ENCODE measurements around the gene IQSEC1. TPM values are rescaled to one million over a fixed set of nuclear protein-coding genes. Genes with fewer than 3 reads are reported as not detected.
A peak's percentile ranks its signal among the peaks of the same experiment; 100 is the strongest.

The IQSEC1 gene
- total and polyA plus RNA-seq, 2 donors (not counting 1 experiment from before 2014, with no cell fraction given): 96.7 to 222 TPM

DNA sequence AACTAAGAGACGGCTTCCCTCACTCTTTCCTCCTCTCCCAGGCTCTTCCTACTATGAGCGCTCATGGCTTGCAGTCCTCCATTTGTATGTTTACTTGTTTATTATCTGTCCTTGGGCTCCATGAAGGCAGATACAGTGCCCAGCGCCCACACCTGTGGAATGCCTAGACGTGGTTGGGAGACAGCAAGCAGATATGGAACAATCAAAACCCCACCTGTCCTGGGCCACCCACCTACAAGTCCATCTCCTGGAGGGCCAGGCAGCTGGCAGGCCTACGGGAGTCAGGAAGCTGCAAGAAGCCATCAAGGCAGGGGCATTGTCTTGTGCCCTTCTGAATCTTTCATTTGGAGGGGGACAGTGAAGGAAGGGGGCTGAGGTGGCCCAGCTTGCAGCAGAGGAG lies 104.7 kb downstream of the IQSEC1 start:
- no peak overlapping the region for H2AFZ ChIP-seq (ENCODE audit: insufficient read depth, low read depth, low read length, poor library complexity, severe bottlenecking)
- H3K9me3 ChIP-seq (ENCODE audit: control extremely low read depth in 1 of 3, control insufficient read depth in 2 of 3, insufficient read depth in 1 of 3, low read length in 2 of 3): no peaks in the 10 kb centered on the region
- peak overlapping the region; percentile 86 for H3K4me3 Mint-ChIP-seq
- intact Hi-C loops (cut with micrococcal nuclease): loop anchor here (5.0 kb wide), 1 partner anchor 156 kb away; no protein-coding TSS in a partner anchor
- no peak overlapping the region for H3K9ac ChIP-seq (ENCODE audit: low read length)
- no peaks in the 10 kb centered on the region for H3K9me3 Mint-ChIP-seq (ENCODE audit: insufficient read depth)
- POLR2A ChIA-PET: no interaction called here
- peak overlapping the region; percentile 79 for H3K4me2 ChIP-seq (replicated peaks; ENCODE audit: low read depth, low read length, poor library complexity, severe bottlenecking)
- DNase-seq (no peak), ATAC-seq (ENCODE audit: low read depth) (no peak)
- H3K79me2 ChIP-seq (ENCODE audit: control insufficient read depth, insufficient read depth, low read length): peaks cover 97% of the 10 kb centered on the region
- CTCF ChIA-PET: interaction anchor here (0.8 to 1.3 kb wide), 2 partner anchors 16 to 26 kb away, joined by 3 to 4 read pairs; no protein-coding TSS in a partner anchor
- WGBS (ENCODE audit: insufficient coverage): 94% methylated on average over 2 of the region's 5 CpGs
- TF ChIP-seq, protein P1, sequence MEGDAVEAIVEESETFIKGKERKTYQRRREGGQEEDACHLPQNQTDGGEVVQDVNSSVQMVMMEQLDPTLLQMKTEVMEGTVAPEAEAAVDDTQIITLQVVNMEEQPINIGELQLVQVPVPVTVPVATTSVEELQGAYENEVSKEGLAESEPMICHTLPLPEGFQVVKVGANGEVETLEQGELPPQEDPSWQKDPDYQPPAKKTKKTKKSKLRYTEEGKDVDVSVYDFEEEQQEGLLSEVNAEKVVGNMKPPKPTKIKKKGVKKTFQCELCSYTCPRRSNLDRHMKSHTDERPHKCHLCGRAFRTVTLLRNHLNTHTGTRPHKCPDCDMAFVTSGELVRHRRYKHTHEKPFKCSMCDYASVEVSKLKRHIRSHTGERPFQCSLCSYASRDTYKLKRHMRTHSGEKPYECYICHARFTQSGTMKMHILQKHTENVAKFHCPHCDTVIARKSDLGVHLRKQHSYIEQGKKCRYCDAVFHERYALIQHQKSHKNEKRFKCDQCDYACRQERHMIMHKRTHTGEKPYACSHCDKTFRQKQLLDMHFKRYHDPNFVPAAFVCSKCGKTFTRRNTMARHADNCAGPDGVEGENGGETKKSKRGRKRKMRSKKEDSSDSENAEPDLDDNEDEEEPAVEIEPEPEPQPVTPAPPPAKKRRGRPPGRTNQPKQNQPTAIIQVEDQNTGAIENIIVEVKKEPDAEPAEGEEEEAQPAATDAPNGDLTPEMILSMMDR (IDR thresholded peaks at IDR 0.05): no peak
- TF ChIP-seq EZH2 (IDR thresholded peaks at IDR 0.05; ENCODE audit: borderline replicate concordance, insufficient read depth, low read depth, low read length, poor library complexity, severe bottlenecking): no peak
- H3K27me3 Mint-ChIP-seq: no peaks in the 10 kb centered on the region
- peak overlapping the region; percentile 4 for H3K27ac Mint-ChIP-seq
- H3K4me1 Mint-ChIP-seq: peaks cover 76% of the 10 kb centered on the region
- no peaks in the 10 kb centered on the region for H3K27me3 ChIP-seq (replicated peaks in 1 of 4; ENCODE audit: control extremely low read depth in 1 of 4, control insufficient read depth in 3 of 4, insufficient read depth in 4 of 4, low read length in 3 of 4)
- H3K27ac ChIP-seq (ENCODE audit: low read length in 2 of 2): no peak overlapping the region
- peaks cover 97% of the 10 kb centered on the region for H4K20me1 ChIP-seq (ENCODE audit: control insufficient read depth, insufficient read depth, low read length, poor library complexity, severe bottlenecking)
- H3K4me1 ChIP-seq (ENCODE audit: control insufficient read depth in 2 of 2, insufficient read depth in 2 of 2, low read length in 2 of 2): peaks cover 47 to 78% of the 10 kb centered on the region in 2 donors
- H3K36me3 ChIP-seq (replicated peaks in 1 of 2; ENCODE audit: control extremely low read depth in 1 of 2, control insufficient read depth in 1 of 2, extremely low read depth in 1 of 2, insufficient read depth in 2 of 2, low read length in 1 of 2): peaks cover 0 to 59% of the 10 kb centered on the region in 2 experiments
- no peak overlapping the region for H3K4me3 ChIP-seq (ENCODE audit: control extremely low read depth in 1 of 5, extremely low read depth in 1 of 5, insufficient read depth in 1 of 5, low read depth in 2 of 5, low read length in 4 of 5)

DNA sequence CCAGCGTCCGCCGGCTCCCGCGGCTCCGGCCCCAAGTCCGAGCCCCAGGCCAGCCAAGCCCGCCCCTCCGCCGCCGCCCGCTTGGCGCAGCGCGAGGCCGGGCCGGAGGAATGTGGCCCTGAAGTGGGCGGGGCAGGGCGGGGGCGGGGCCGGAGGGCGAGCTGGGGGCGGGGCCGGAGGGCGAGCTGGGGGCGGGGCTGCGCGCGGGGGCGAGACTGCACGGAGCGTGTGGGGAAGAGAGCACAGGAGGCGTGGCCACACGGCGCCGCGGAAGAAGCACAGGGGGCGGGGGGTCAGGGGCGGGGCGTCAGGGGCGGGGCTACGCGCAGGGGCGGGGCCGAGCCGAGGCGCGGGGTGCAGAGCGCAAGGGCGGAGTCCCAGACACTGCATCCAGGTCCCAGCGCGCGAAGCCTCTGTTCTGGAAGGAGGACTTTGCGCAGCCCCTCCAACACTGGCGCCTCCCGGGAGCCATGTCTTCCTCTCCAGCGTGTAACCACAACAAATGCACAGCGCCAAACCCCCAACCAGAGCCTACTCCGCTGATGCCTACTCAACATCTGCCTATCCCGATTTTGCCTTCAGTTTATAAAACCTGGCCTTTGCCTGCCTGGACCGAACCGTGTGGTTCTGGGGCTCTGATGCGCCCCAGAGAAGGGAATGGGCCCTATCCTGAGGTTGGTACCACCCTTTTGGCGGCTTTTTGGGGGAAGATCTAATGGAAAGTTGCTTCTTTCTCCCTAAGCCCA lies 105.5 kb downstream of the IQSEC1 start:
- CTCF ChIA-PET: interaction anchor here (1.0 to 2.8 kb wide), 5 partner anchors 16 to 143 kb away, joined by 3 to 13 read pairs (median 4); no protein-coding TSS in a partner anchor
- peaks cover 97% of the 10 kb centered on the region for H4K20me1 ChIP-seq (ENCODE audit: control insufficient read depth, insufficient read depth, low read length, poor library complexity, severe bottlenecking)

More for the DNA sequence above, 105.5 kb downstream of the IQSEC1 start:
- Histone ChIP-seq H3K9ac (ENCODE audit: low read length) (peak overlapping the region; percentile 56), H3K4me1 (ENCODE audit: control insufficient read depth in 2 of 2, insufficient read depth in 2 of 2, low read length in 2 of 2) (peaks cover 55 to 78% of the 10 kb centered on the region in 2 donors), H3K27me3 (replicated peaks in 1 of 4; ENCODE audit: control extremely low read depth in 1 of 4, control insufficient read depth in 3 of 4, insufficient read depth in 4 of 4, low read length in 3 of 4) (no peaks in the 10 kb centered on the region), H3K4me2 (replicated peaks; ENCODE audit: low read depth, low read length, poor library complexity, severe bottlenecking) (peak overlapping the region; percentile 93), H3K79me2 (ENCODE audit: control insufficient read depth, insufficient read depth, low read length) (peaks cover 97% of the 10 kb centered on the region), H2AFZ (ENCODE audit: insufficient read depth, low read depth, low read length, poor library complexity, severe bottlenecking) (no peak overlapping the region), H3K36me3 (replicated peaks in 1 of 2; ENCODE audit: control extremely low read depth in 1 of 2, control insufficient read depth in 1 of 2, extremely low read depth in 1 of 2, insufficient read depth in 2 of 2, low read length in 1 of 2) (peaks cover 0 to 56% of the 10 kb centered on the region in 2 experiments), H3K27ac (ENCODE audit: low read length in 2 of 2) (peak overlapping the region in 1 of 2 donors; percentile 11), H3K9me3 (ENCODE audit: control extremely low read depth in 1 of 3, control insufficient read depth in 2 of 3, insufficient read depth in 1 of 3, low read length in 2 of 3) (no peaks in the 10 kb centered on the region), H3K4me3 (ENCODE audit: control extremely low read depth in 1 of 5, extremely low read depth in 1 of 5, insufficient read depth in 1 of 5, low read depth in 2 of 5, low read length in 4 of 5) (peak overlapping the region in 4 of 5 experiments; percentile 16 to 61 (median 44))
- Mint-ChIP-seq H3K27ac (peak overlapping the region; percentile 85), H3K9me3 (ENCODE audit: insufficient read depth) (no peaks in the 10 kb centered on the region), H3K4me3 (peak overlapping the region; percentile 86), H3K27me3 (no peaks in the 10 kb centered on the region), H3K4me1 (peaks cover 77% of the 10 kb centered on the region)
- DNase-seq (peak; percentile 91), ATAC-seq (ENCODE audit: low read depth) (peak; percentile 98)
- TF ChIP-seq EZH2 (IDR thresholded peaks at IDR 0.05; ENCODE audit: borderline replicate concordance, insufficient read depth, low read depth, low read length, poor library complexity, severe bottlenecking): no peak
- TF ChIP-seq, protein P1 (IDR thresholded peaks at IDR 0.05): no peak
- POLR2A ChIA-PET: interaction anchor here (0.6 to 1.3 kb wide), 3 partner anchors 13 to 100 kb away, joined by 3 to 5 read pairs (median 4); no protein-coding TSS in a partner anchor
- intact Hi-C loops (cut with micrococcal nuclease): loop anchor here (1.0 to 5.0 kb wide), 2 partner anchors 12 to 155 kb away; no protein-coding TSS in a partner anchor
- WGBS (ENCODE audit: insufficient coverage): under 1% methylated on average over 40 of the region's 64 CpGs
